Panc1 (cell line): ENCODE results near the gene TST. TPM values are rescaled to one million over a fixed set of nuclear protein-coding genes. Genes with fewer than 3 reads are reported as not detected.

Experiments
- ATAC-seq: fragments of 200-7000 bp; cut with Tn5 transposase; 2 replicates; pipeline ENCODE4 v1.9.1; 2020; ENCODE audit warnings: mild to moderate bottlenecking, moderate library complexity
- BruUV-seq: library from RNA; stranded (reverse); fragments of 400-500 nt; replicated peaks from 2 replicates; lab custom pipeline; 2021; lab: Mats Ljungman, UMichigan
- CTCF ChIA-PET: fragments of 300-600 bp; sonication (Branson Sonifier 250); formaldehyde crosslinking; loops from one replicate; lab custom pipeline; 2022; ENCODE audit warnings: antibody characterized with exemption; lab: Charles Lee
- POLR2A ChIA-PET: fragments of 300-600 bp; sonication (Branson Sonifier 250); formaldehyde crosslinking; loops from one replicate; lab custom pipeline; 2022; ENCODE audit warnings: antibody characterized with exemption; lab: Charles Lee
- DNase-seq: peaks from one replicate; pipeline ENCODE4 v3.0.0-alpha.2; 2010; ENCODE audit warnings: low read depth, low spot score
- H3K27ac ChIP-seq: 2 replicates; pipeline ENCODE4 v1.5.1; 2011; ENCODE audit warnings: mild to moderate bottlenecking, low read length, inconsistent platforms
- H3K27me3 ChIP-seq: fragments of 200-500 bp; sonication (Bioruptor generic); 2 replicates; pipeline ENCODE4 v1.6.0; 2014; ENCODE audit warnings: low read length, inconsistent platforms; ENCODE audit not compliant: control insufficient read depth, insufficient read depth
- H3K36me3 ChIP-seq: fragments of 200-500 bp; sonication (Bioruptor generic); 2 replicates; pipeline ENCODE4 v1.5.1; 2014; ENCODE audit warnings: inconsistent platforms, mild to moderate bottlenecking, low read length, moderate library complexity; ENCODE audit not compliant: control insufficient read depth, insufficient read depth
- H3K4me1 ChIP-seq: 2 replicates; pipeline ENCODE4 v1.5.1; 2011; ENCODE audit warnings: inconsistent platforms, mild to moderate bottlenecking, low read length, moderate library complexity; ENCODE audit not compliant: control insufficient read depth, insufficient read depth
- H3K4me3 ChIP-seq, 2 experiments: 2 replicates each; pipeline ENCODE4 v1.5.1; 2011 to 2012; ENCODE audit warnings: low read depth in 2 of 2, low read length in 2 of 2, mild to moderate bottlenecking in 2 of 2, inconsistent platforms in 1 of 2, moderate library complexity in 1 of 2
- H3K9me3 ChIP-seq: fragments of 200-500 bp; sonication (Bioruptor generic); 2 replicates; pipeline ENCODE4 v1.5.1; 2014; ENCODE audit warnings: low read depth, mild to moderate bottlenecking, inconsistent platforms, low read length, moderate library complexity; ENCODE audit not compliant: control insufficient read depth, insufficient read depth
- CTCF ChIP-seq: fragments of 450-650 bp; IDR thresholded peaks from 2 replicates; pipeline ENCODE4 v1.5.1; 2017; ENCODE audit warnings: mild to moderate bottlenecking
- POLR2AphosphoS5 ChIP-seq: IDR thresholded peaks from 2 replicates; pipeline ENCODE4 v1.6.1; 2012; ENCODE audit warnings: mild to moderate bottlenecking, low read depth, low read length, moderate library complexity
- REST ChIP-seq, 2 experiments: IDR thresholded peaks; 2 replicates each; pipeline ENCODE4 v1.6.1; 2011 to 2012; ENCODE audit warnings: low read depth in 2 of 2, control low read depth in 1 of 2, low read length in 1 of 2, mild to moderate bottlenecking in 1 of 2, moderate library complexity in 1 of 2; ENCODE audit not compliant: insufficient read depth in 1 of 2
- SIN3A ChIP-seq: IDR thresholded peaks from 2 replicates; pipeline ENCODE4 v1.6.1; 2012; ENCODE audit warnings: low read depth, mild to moderate bottlenecking, low read length, moderate library complexity, borderline replicate concordance; ENCODE audit not compliant: insufficient read depth
- TCF7L2 ChIP-seq: IDR thresholded peaks from 2 replicates; pipeline ENCODE4 v1.6.1; 2011; ENCODE audit warnings: mild to moderate bottlenecking, low read depth, low read length, inconsistent platforms
- in situ Hi-C: cut with HindIII; loops from 2 replicates; pipeline ENCODE4 v1.10.0; 2016; ENCODE audit warnings: low sequenced_read_pairs, low pct_unique_long_range_greater_than_20kb
- intact Hi-C: fragments of 100-400 bp; cut with micrococcal nuclease; formaldehyde crosslinking; loops from one replicate; pipeline ENCODE4 v1.10.0; 2022; ENCODE audit not compliant: unreplicated experiment
- total RNA-seq: library from RNA; stranded (reverse); gene quantifications from one replicate; pipeline ENCODE4 v1.2.1, GENCODE V29; 2021; ENCODE audit not compliant: unreplicated experiment

Gene TST
- total RNA-seq, 1 experiment from 2014 or later: 15.9 TPM

DNA sequence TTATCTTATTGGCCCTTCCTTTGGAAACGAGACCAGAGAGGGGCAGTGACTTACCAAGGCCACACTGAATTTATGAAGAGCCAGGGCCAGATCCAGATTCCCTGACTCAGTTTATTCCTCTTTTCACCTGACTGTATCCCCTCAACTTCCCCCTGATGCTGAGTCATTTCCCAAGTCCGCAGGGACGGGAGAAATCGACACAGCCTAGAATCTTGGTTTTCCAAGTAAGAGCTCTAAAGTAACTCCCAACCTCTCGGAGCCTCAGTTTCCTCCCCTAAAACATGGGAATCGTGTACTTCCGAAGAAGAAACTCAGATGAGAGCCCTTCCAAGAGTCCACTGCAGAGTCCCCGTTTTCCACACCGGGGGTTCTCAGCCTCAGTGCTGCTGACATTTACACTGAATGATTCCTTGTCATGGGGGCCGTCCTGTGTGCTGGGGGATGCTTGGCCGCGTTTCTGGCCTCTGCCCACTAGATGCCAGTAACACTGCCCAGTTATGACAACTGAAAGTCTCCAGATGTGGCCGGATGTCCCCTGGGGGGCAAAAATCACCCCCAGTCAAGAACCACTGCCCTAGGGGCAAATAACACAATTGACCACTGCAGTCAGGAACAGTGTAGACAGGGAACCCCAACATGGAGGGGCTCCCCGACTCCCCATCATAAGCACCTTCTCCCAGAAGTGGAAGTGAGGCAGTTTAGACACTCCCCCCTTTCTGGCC is 11.5 kb upstream of the TST start:
- Histone ChIP-seq H3K4me1 (peaks cover 4% of the 10 kb centered on the region; the same call in 1 of the 2 replicates), H3K27ac (no peak overlapping the region), H3K9me3 (no peaks in the 10 kb centered on the region), H3K36me3 (no peaks in the 10 kb centered on the region), H3K27me3 (no peaks in the 10 kb centered on the region), H3K4me3 (no peak overlapping the region)
- ChIA-PET POLR2A (no interaction called here), CTCF (interaction anchor here (0.9 kb wide), 1 partner anchor 90 kb away, joined by 3 read pairs; no protein-coding TSS in a partner anchor)
- DNase-seq (no peak), ATAC-seq (peak; percentile 52; the same call in 1 of the 2 replicates)
- in situ Hi-C loops (no loop called here), intact Hi-C loops (no loop called here)
- TF ChIP-seq CTCF (no peak; the same call in 1 of the 2 replicates), POLR2AphosphoS5 (no peak), REST (IDR thresholded peaks at IDR 0.05; ENCODE audit: insufficient read depth in 1 of 2, low read depth in 2 of 2, low read length in 1 of 2) (no peak), SIN3A (no peak), TCF7L2 (no peak)
- BruUV-seq: no TSS peak

GRCh38 chr22:37028692-37029674 is 9.7 kb upstream of the TST start:
- in situ Hi-C loops: no loop called here
- intact Hi-C loops: no loop called here
- ChIA-PET POLR2A (no interaction called here), CTCF (interaction anchor here (0.6 to 0.9 kb wide), 2 partner anchors 22 to 137 kb away, joined by 4 to 9 read pairs; partner anchors contain the start of gene KCTD17)
- no TSS peak for BruUV-seq
- H3K4me3 ChIP-seq: no peak overlapping the region
- no peak for ATAC-seq
- H3K27me3 ChIP-seq: no peaks in the 10 kb centered on the region
- peaks cover 4% of the 10 kb centered on the region; the same call in 1 of the 2 replicates for H3K4me1 ChIP-seq
- no peaks in the 10 kb centered on the region for H3K9me3 ChIP-seq
- H3K27ac ChIP-seq: no peak overlapping the region
- no peak for TF ChIP-seq REST (IDR thresholded peaks at IDR 0.05; ENCODE audit: insufficient read depth in 1 of 2, low read depth in 2 of 2, low read length in 1 of 2)
- TF ChIP-seq SIN3A: no peak
- no peak for TF ChIP-seq TCF7L2
- TF ChIP-seq POLR2AphosphoS5: no peak
- H3K36me3 ChIP-seq: no peaks in the 10 kb centered on the region
- DNase-seq: no peak
